NCI-H1092 (cell line): ENCODE measurements around the gene HENMT1.

ENCODE experiments used
- DNase-seq: peaks from one replicate; lab custom pipeline; 2025; lab: John Stamatoyannopoulos, UW

The HENMT1 gene

GRCh38 chr1:108627256-108627655 lies 33.6 kb downstream of the HENMT1 start:
- DNase-seq = no peak

GRCh38 chr1:108624069-108624468 lies 36.8 kb downstream of the HENMT1 start:
- DNase-seq = no peak

GRCh38 chr1:108617724-108618056 lies 43.2 kb downstream of the HENMT1 start:
- DNase-seq = no peak

GRCh38 chr1:108617008-108617723 lies 43.7 kb downstream of the HENMT1 start:
- DNase-seq = no peak

- DNase-seq = no peak
Observed at GRCh38 chr1:108615544-108615943, 45.3 kb downstream of the HENMT1 start.

- no peak for DNase-seq
Observed at GRCh38 chr1:108612496-108612895, 48.4 kb downstream of the HENMT1 start.

- no peak for DNase-seq
Observed at GRCh38 chr1:108611984-108612383, 48.9 kb downstream of the HENMT1 start.

- peak; percentile 89 for DNase-seq
Observed at GRCh38 chr1:108610073-108610472, 50.8 kb downstream of the HENMT1 start.

GRCh38 chr1:108609483-108610049 lies 51.3 kb downstream of the HENMT1 start:
- peak; percentile 56 for DNase-seq

- no peak for DNase-seq
Observed at GRCh38 chr1:108606478-108606877, 54.4 kb downstream of the HENMT1 start.

- no peak for DNase-seq
Observed at GRCh38 chr1:108605633-108606032, 55.3 kb downstream of the HENMT1 start.

- no peak for DNase-seq
Observed at GRCh38 chr1:108601708-108602410, 59.0 kb downstream of the HENMT1 start.

GRCh38 chr1:108600504-108600903 lies 60.4 kb downstream of the HENMT1 start:
- no peak for DNase-seq

- DNase-seq = no peak
Observed at GRCh38 chr1:108598340-108598739, 62.6 kb downstream of the HENMT1 start.
